ENCODE measurements around the gene HVCN1.
"Not testable (repeated sequence)": the region's sequence is repeated elsewhere in the genome, so short reads cannot be mapped to it uniquely, and the experiment has no call there.

The HVCN1 gene

GRCh38 chr12:110661337-110661972, 27.5 kb downstream of the HVCN1 start:
- DNase-seq, result no peak

- DNase-seq, result no peak
Observed at GRCh38 chr12:110658878-110659277, 30.0 kb downstream of the HVCN1 start.

- no peak for DNase-seq
Observed at GRCh38 chr12:110658242-110658641, 30.7 kb downstream of the HVCN1 start.

GRCh38 chr12:110657747-110658146, 31.2 kb downstream of the HVCN1 start:
- no peak for DNase-seq

- no peak for DNase-seq
Observed at GRCh38 chr12:110656071-110656655, 32.8 kb downstream of the HVCN1 start.

GRCh38 chr12:110654238-110654637, 34.7 kb downstream of the HVCN1 start:
- not testable (repeated sequence) for DNase-seq

- no peak for DNase-seq
Observed at GRCh38 chr12:110649341-110649847, 39.5 kb downstream of the HVCN1 start.

- no peak for DNase-seq
Observed at GRCh38 chr12:110647631-110648040, 41.3 kb downstream of the HVCN1 start.

GRCh38 chr12:110641521-110641920, 47.4 kb downstream of the HVCN1 start:
- no peak for DNase-seq

- DNase-seq, result no peak
Observed at GRCh38 chr12:110640275-110641025, 48.5 kb downstream of the HVCN1 start.

- no peak for DNase-seq
Observed at GRCh38 chr12:110639336-110640141, 49.4 kb downstream of the HVCN1 start.

GRCh38 chr12:110638796-110639195, 50.1 kb downstream of the HVCN1 start:
- no peak for DNase-seq

GRCh38 chr12:110637869-110638441, 51.0 kb downstream of the HVCN1 start:
- DNase-seq, result no peak

GRCh38 chr12:110636516-110636915, 52.4 kb downstream of the HVCN1 start:
- no peak for DNase-seq

- no peak for DNase-seq
Observed at GRCh38 chr12:110635055-110635454, 53.9 kb downstream of the HVCN1 start.

- DNase-seq, result no peak
Observed at GRCh38 chr12:110627500-110628195, 61.3 kb downstream of the HVCN1 start.

GRCh38 chr12:110622582-110622981, 66.3 kb downstream of the HVCN1 start:
- no peak for DNase-seq

- DNase-seq, result no peak
Observed at GRCh38 chr12:110619534-110619953, 69.4 kb downstream of the HVCN1 start.

- DNase-seq, result no peak
Observed at GRCh38 chr12:110616471-110617115, 72.3 kb downstream of the HVCN1 start.

GRCh38 chr12:110615171-110615570, 73.7 kb downstream of the HVCN1 start:
- DNase-seq, result no peak
